Central memory CD8-positive, alpha-beta T cell (primary cell): Measurements from ENCODE around the gene FNDC5.
"Not testable (repeated sequence)": the region's sequence is repeated elsewhere in the genome, so short reads cannot be mapped to it uniquely, and the experiment has no call there.

ENCODE experiments used
- ATAC-seq: fragments of 150-1000 bp; cut with Tn5 transposase; replicated peaks from 2 replicates; pipeline ENCODE4 v1.10.0; 2022; ENCODE audit warnings: mild to moderate bottlenecking, moderate FRiP score, moderate number of reproducible peaks; ENCODE audit not compliant: poor library complexity, severe bottlenecking; ENCODE audit errors: extremely low read depth
- DNase-seq, 2 donors: peaks; one replicate each; pipeline ENCODE4 v3.0.0; 2021; ENCODE audit warnings: low spot score in 2 of 2
- H3K27ac Mint-ChIP-seq: one replicate; pipeline ENCODE4 v1.8.0; 2022; ENCODE audit warnings: low read depth, mild to moderate bottlenecking, moderate library complexity, mixed read lengths
- H3K27me3 Mint-ChIP-seq: one replicate; pipeline ENCODE4 v1.8.0; 2022; ENCODE audit warnings: mixed read lengths
- H3K36me3 Mint-ChIP-seq: one replicate; pipeline ENCODE4 v1.8.0; 2022; ENCODE audit warnings: mild to moderate bottlenecking, moderate library complexity, mixed read lengths; ENCODE audit not compliant: insufficient read depth
- H3K4me1 Mint-ChIP-seq: one replicate; pipeline ENCODE4 v1.8.0; 2022; ENCODE audit warnings: mixed read lengths
- H3K4me3 Mint-ChIP-seq: one replicate; pipeline ENCODE4 v1.8.0; 2022; ENCODE audit warnings: mild to moderate bottlenecking, moderate library complexity, mixed read lengths
- H3K9me3 Mint-ChIP-seq: one replicate; pipeline ENCODE4 v1.8.0; 2022; ENCODE audit warnings: mixed read lengths

FNDC5 gene

DNA sequence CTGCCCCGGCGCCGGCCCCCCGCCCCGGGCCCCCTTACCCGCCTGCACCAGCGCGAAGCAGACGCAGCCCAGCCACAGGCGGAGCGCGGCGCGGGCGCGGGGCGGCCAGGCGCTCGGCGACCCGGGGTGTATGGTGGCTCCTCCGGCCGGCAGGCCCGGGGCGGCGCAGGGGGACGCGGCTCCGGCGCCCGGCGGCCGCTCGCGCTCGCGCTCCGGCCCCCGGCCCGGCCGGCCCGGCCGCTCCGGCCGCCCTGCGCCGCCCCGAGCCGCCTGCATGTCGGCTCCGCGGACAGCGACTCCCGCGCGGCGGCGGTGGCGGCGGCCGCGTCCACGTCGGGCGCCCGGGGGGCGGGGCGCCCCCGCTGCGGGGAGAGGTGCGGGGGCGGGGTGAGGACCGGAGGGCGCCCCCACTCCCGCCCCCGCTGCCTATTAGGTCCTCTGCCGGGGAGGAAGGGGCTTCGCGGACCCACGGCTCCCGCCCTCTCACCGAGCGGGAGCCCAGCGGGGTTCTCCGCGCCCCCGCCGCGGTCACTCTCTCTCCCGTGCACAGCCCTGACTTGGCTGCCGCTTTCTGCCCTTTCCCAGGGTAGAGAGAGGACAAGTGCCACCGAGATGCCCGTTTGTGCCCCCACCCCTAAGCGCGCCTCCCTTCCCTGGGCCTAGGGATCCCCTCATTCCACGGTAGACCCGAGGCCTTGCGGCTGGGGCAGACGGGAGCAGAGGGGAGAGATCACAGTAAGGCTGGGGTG is at the start of gene FNDC5:
Gene FNDC5 (minus strand): TSS at position 298 of the 749 bp plus-strand sequence.
- Mint-ChIP-seq H3K4me3 (peak within 1 kb of the TSS; percentile 77), H3K27me3 (peaks cover 64% of the 10 kb centered on the region), H3K9me3 (no peaks in the 10 kb centered on the region), H3K36me3 (peaks cover 5% of the 10 kb centered on the region), H3K4me1 (peaks cover 28% of the 10 kb centered on the region), H3K27ac (peak within 1 kb of the TSS; percentile 60)
- DNase-seq (no peak), ATAC-seq (no peak)

DNA sequence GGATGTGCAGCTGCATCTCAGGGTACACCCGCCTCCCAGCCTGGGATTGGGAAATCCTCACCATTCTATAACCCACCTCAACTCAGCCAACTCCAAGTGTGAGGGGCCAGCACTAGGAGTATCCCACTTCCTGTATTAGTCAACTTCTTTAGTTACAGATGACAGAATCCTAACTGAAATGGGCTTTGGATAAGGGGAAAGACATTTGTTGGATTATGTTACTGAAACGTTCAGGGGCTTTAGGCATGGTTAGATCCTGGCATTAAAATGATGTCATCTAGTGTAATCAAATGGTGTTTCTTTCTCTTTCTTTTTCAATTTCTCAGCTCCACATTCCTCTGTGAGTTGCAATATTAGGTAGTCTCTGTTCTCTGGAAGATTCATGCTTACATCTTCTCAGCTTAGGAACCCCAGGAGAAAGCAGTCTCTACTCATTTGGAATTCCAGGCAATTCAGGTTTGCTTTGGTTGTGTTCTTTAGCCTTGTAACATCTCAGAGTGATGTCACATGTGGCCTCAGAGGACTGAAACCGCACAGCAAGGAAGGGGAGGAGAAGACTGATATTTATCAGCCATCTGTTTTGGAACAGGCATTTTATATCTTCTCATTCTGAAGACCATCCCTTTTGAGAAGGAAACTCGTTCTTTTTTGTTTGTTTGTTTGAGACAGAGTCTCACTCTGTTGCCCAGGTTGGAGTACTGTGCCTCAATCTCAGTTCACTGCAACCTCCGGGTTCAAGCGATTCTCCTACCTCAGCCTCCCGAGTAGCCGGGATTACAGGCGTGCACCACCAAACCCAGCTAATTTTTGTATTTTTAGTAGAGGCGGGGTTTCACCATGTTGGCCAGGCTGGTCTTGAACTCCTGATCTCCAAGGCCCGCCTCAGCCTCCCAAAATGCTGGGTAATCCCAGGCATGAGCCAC is 49.4 kb upstream of the FNDC5 start:
- Mint-ChIP-seq H3K36me3 (peaks cover 2% of the 10 kb centered on the region), H3K27me3 (peaks cover 89% of the 10 kb centered on the region), H3K4me3 (no peak overlapping the region), H3K27ac (no peak overlapping the region), H3K4me1 (peaks cover 19% of the 10 kb centered on the region), H3K9me3 (no peaks in the 10 kb centered on the region)
- no peak for DNase-seq
- no peak for ATAC-seq

DNA sequence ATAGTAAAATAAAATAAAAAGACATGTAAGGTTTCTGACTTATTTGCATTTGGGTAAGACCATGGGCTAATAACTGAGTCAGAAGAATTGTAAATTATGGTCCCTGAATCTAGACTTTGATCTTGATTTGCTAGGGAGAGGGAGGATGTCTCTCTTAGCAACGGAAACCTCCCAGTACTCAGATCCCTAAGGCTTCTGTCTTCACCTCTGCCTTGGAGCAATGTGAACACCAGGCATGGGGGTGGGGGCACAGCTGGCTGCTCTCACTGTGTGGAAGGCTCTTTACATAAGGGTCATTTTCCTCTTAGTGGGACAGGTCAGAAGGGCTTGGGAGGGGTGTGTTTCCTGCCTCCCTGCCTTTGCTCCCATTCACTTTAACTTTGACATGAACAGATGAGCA is 47.5 kb upstream of the FNDC5 start:
- DNase-seq (no peak), ATAC-seq (no peak)
- peaks cover 12% of the 10 kb centered on the region for H3K4me1 Mint-ChIP-seq
- H3K36me3 Mint-ChIP-seq, result no peaks in the 10 kb centered on the region
- no peak overlapping the region for H3K27ac Mint-ChIP-seq
- H3K9me3 Mint-ChIP-seq, result no peaks in the 10 kb centered on the region
- H3K4me3 Mint-ChIP-seq, result no peak overlapping the region
- H3K27me3 Mint-ChIP-seq, result peaks cover 74% of the 10 kb centered on the region

DNA sequence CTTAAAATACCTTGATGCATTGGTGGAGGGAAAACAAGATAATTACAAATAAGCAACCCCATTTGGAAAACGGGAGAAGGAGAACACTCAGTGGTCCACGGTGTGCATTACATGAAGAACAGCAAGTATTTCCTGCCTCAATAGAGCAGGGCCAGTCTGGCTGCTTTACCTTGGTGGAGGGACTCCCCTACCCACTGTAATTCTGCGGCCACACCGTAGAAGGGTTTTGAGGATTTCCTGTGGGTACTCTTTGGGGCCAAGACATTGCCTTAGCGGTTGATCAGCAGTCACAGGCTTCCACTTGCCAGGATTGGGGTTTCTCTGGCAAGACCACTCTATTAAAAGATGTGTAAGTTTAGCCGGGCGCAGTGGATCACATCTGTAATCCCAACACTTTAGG is 46.8 kb upstream of the FNDC5 start:
- Mint-ChIP-seq H3K27me3 (peaks cover 68% of the 10 kb centered on the region), H3K4me3 (no peak overlapping the region), H3K36me3 (no peaks in the 10 kb centered on the region), H3K4me1 (peaks cover 12% of the 10 kb centered on the region), H3K27ac (no peak overlapping the region), H3K9me3 (no peaks in the 10 kb centered on the region)
- DNase-seq, result no peak
- no peak for ATAC-seq

DNA sequence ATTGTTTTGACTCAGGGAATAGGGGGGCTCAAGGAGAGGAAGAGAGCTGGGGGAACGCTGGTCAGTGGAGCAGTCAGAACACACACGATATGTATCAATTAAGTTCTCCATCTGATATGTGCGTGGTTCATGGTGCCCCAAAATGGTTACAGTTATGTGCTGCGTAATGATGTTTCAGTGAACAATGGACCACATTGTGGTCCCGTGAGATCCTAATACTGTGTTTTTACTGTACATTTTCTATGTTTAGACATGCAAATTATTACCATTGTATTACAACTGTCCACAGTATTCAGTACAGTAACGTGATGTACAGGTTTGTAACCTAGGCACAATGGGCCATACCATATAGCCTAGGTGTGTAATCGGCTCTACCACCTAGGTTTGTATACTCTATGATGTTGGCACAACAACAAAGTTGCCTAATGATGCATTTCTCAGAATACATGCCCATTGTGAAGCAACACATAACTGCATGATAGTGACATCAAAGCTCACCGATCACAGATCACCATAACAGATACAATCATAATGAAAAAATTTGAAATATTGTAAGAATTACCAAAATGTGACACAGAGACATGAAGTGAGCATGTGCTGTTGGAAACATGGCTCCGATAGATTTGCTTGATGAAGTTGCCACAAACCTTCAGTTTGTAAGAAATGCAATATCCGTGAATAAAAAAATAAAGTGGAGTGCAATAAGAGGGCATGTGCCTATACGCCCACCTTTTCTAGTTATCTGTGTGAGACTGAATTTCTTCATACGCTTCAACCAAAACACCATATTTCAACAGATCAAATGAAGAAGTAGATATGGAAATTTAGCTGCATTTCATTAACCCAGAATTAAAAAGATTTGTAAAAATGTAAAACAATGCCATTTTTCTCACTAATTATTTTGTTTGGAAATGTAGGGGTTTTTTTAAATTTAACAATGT is 45.3 kb upstream of the FNDC5 start:
- ATAC-seq (no peak), DNase-seq (no peak)
- H3K27ac Mint-ChIP-seq, result no peak overlapping the region
- H3K4me1 Mint-ChIP-seq, result peaks cover 12% of the 10 kb centered on the region
- no peaks in the 10 kb centered on the region for H3K9me3 Mint-ChIP-seq
- peaks cover 53% of the 10 kb centered on the region for H3K27me3 Mint-ChIP-seq
- H3K4me3 Mint-ChIP-seq, result no peak overlapping the region
- no peaks in the 10 kb centered on the region for H3K36me3 Mint-ChIP-seq

DNA sequence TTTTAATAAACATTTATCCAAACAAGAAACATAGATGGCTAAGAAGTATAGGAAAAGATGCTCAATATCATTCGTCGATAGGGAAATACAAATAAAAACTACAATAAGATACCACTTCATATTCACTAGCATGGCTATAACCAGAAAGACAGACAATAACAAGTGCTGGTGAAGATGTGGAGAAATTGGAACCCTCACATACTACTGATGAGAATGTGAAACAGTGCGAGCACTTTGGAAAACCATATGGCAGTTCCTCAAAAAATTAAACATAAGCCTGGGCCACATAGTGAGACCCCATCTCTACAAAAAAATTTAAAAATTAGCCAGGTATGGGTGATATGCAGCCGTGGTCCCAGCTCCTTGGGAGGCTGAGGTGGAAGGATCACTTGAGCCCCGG is 39.6 kb upstream of the FNDC5 start:
- Mint-ChIP-seq H3K36me3 (no peaks in the 10 kb centered on the region), H3K9me3 (no peaks in the 10 kb centered on the region), H3K4me1 (no peaks in the 10 kb centered on the region), H3K27me3 (peaks cover 7% of the 10 kb centered on the region), H3K27ac (no peak overlapping the region), H3K4me3 (no peak overlapping the region)
- ATAC-seq (no peak), DNase-seq (no peak)

DNA sequence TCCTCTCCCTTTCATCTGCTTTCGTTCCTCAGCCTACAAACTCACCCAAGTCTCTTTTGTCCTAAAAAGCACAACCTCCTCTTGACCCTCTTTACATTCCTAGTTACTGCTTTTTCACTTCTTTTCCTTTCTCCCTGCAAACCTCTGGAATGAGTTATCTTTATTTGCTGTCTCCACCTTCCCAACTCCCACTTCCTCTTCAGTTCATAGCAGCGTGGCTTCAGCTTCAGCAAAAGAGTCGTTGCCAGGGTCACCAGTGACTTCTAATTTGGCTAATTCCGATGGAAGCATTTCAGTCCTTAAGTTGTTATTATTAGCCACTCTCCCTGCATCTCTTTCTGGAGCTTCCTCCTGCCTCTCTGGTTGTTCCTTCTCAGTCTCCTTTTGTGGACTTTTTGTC is 36.7 kb upstream of the FNDC5 start:
- Mint-ChIP-seq H3K36me3 (peaks cover 2% of the 10 kb centered on the region), H3K4me1 (no peaks in the 10 kb centered on the region), H3K4me3 (no peak overlapping the region), H3K27ac (no peak overlapping the region), H3K9me3 (no peaks in the 10 kb centered on the region), H3K27me3 (peaks cover 8% of the 10 kb centered on the region)
- DNase-seq, result no peak
- no peak for ATAC-seq

DNA sequence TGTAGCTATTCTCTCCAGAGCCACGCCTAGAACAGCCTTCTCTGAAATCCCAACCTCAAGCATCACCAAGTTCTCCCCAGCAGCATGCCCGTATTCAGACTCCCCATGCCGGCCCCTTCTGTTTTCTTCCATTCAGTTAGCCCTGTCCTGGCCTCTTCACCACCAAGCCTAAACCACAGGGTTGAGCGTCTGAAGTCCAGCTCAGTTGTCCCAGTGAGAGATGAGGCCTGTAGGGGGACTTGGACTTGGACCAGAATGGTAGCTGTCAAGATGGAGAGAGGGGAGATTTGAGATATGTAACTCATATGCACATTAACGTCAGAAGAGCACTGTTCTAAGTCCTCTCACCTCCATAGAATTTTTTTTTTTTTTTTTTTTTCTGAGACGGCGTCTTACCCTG is 35.9 kb upstream of the FNDC5 start:
- ATAC-seq, result no peak
- H3K4me3 Mint-ChIP-seq, result no peak overlapping the region
- H3K27me3 Mint-ChIP-seq, result peaks cover 16% of the 10 kb centered on the region

GRCh38 chr1:32905588-32905987 is 34.9 kb upstream of the FNDC5 start:
- not testable (repeated sequence) for H3K36me3 Mint-ChIP-seq, H3K4me3 Mint-ChIP-seq, ATAC-seq, H3K4me1 Mint-ChIP-seq, H3K9me3 Mint-ChIP-seq, H3K27ac Mint-ChIP-seq, DNase-seq
- peaks cover 22% of the 10 kb centered on the region for H3K27me3 Mint-ChIP-seq

More for the DNA sequence above, 35.9 kb upstream of the FNDC5 start:
- Mint-ChIP-seq H3K4me1 (no peaks in the 10 kb centered on the region), H3K9me3 (no peaks in the 10 kb centered on the region), H3K27ac (no peak overlapping the region), H3K36me3 (peaks cover 5% of the 10 kb centered on the region)
- DNase-seq, result no peak

DNA sequence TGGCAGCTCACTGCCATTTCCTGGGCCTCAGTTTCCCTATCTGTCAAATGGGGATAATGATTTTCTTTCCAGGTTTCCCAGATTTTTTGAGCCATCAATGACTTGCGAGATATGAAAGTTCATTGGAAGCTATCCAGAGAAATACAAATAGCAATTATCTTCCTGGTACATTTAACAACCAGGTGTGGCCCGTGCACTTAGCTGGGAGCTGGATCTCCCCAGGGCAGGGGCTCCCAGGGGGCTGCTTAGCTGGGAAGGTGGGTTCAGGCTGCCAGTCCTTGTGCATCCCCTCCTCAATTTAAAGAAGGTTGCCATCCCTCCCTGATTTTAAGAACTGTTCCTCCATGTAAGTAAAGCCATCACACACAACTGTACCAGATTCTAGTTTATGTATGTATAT is 34.1 kb upstream of the FNDC5 start:
- Mint-ChIP-seq H3K4me3 (no peak overlapping the region), H3K4me1 (peaks cover 5% of the 10 kb centered on the region), H3K27me3 (peaks cover 29% of the 10 kb centered on the region), H3K27ac (no peak overlapping the region), H3K36me3 (peaks cover 9% of the 10 kb centered on the region), H3K9me3 (no peaks in the 10 kb centered on the region)
- no peak for ATAC-seq
- DNase-seq, result no peak

- DNase-seq (no peak), ATAC-seq (no peak)
- Mint-ChIP-seq H3K27ac (no peak overlapping the region), H3K27me3 (peaks cover 30% of the 10 kb centered on the region), H3K4me3 (no peak overlapping the region), H3K36me3 (peaks cover 9% of the 10 kb centered on the region), H3K4me1 (peaks cover 5% of the 10 kb centered on the region), H3K9me3 (no peaks in the 10 kb centered on the region)
Measured at GRCh38 chr1:32903991-32904785, 33.5 kb upstream of the FNDC5 start.
